RCC 7860 (cell line): ENCODE measurements around the gene STC2.
"Not testable (repeated sequence)": the region's sequence is repeated elsewhere in the genome, so short reads cannot be mapped to it uniquely, and the experiment has no call there.

Source experiments
- DNase-seq: peaks from one replicate; pipeline ENCODE4 v3.0.0-alpha.2; 2015; ENCODE audit warnings: low spot score
- FAIRE-seq: peaks from 2 replicates; lab custom pipeline; 2012; peaks lifted over from hg19 to GRCh38; lab: Jason Lieb, UNC

Gene STC2

DNA sequence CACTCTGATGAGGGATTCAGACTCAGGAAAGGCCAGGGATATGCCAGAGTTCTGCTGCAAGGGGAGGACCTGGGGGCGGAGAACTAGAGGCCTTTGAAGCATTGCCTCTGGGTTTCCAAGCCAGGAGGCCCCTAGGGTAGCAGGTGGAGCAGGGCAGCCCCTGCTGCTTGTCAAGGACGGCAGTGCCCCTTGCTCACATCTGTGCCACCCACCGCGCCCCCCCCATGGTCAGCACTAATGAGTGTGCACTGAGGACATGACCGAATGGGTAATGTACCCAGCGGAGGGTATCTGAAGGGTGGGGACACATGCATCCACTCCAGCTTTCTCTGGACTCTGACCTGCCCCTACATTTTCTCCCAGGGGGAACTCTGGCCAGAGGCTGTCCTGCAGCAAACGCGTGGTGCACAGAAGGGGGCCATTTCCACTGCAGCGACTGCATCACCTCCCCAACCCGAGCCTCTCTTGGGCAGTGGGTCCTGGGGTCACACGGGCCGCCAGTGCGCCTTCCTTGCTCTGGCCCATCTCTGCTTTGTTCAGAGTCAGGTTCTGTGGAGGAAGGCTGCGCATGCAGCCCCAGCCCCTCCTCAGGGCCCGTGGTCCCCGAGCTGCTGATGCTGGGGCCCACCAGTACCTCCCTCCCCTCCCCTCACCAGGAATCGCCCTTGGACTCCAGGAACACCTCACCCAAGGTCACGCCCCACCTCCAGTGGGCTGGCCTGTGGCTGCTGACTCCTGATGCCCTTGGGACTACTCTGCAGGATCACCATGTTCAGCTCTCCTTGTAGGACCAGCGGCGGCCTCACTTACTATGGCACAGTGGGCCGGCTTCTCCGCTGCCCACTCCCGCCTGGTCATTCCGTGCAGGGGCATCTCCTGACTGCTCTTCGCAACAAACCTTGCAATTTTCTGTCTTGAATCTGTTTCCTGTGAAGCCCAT, 31.2 kb downstream of the STC2 start:
- DNase-seq (no peak), FAIRE-seq (no peak)

DNA sequence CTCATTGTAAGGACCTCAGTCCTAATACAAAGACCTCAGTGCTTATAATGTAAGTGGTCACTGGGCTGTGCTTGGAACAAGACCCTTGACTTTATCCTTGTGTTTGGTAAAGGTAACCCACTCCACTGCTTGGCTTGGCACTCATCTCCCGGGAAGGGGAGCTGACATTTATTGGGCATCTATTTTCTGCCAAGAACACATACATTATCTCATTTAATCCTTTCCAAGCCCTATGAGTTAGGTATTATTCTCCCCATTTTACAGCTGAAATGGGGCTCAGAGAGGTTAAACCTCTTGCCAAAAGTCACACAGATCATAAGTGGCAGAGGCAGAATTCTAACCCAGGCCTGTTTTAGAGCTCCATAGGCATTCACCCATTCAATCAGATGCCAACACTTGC, 32.4 kb downstream of the STC2 start:
- FAIRE-seq (no peak), DNase-seq (no peak)

DNA sequence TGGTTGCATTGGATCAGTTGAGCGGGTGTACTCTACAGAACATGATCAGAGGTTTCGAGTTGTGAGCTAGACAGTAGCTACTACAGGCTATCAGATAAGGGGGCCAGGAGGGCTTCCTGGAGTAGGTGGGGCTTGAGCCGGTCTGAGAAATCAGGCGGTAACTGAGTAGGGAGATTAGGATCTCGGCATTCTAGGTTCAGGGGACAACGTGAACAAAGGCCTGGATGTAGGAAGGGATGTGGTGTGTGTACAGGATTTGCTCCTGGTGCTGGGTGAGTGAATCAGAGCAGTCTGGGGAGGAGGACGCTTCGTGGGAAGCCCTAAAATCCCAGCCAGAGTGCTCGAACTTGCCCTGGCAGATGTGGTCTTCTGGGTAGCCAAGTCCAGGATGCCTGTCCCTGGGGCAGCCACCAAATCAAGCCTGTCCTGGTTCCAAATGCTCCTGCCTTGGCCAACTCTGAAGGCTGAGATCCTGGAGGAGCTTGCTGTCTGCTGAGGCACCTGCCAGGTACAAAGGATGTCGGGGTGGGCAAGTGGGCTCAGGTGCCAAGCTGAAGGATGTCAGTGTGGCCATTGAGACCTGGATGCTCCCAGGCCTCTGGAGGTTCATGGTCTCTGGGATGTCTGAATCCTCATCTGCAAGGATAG, 33.4 kb downstream of the STC2 start:
- DNase-seq (no peak), FAIRE-seq (no peak)

DNA sequence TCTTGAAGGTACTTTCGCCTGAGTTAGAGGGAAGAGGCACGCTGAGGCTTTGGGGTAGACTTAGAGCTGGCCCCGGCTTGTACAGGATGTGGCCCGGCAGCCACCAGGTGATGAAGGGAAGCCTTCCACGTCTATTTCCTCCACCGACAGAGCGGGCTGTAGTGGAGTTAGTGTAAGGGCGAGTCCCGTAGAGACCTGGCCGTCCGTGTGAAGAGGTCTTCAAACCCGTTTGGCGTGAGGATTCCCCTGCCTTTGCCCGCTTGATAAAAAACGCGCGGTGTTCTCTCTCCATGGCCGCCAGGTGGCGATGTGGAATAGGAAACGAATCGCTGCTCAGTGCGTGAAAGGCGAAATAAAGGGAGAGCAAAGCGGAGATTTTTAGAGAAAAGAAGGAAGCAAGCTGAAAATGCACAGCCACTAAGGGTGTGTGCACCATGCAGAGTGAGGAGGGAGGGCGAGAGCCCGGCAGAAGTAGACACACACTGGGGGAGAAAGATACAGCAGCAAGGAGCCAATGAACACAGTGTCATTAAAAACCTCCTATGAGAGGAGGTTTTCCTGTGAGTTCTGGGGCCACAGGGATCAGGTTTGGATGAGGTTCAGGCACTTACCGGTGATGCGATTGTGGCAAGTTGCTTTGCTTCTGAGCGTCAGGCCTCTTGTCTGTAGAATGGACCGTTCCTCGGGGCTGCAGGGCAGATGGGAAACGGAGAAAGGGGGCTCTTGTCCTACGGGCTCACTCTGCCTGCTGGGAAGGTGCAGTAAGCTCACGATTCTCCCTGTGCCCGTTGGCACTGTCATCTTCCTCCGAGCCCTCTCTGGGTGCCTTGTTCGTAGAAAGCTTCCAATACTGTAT, 34.2 kb downstream of the STC2 start:
- peak; percentile 4 for FAIRE-seq
- peak; percentile 56 for DNase-seq

DNA sequence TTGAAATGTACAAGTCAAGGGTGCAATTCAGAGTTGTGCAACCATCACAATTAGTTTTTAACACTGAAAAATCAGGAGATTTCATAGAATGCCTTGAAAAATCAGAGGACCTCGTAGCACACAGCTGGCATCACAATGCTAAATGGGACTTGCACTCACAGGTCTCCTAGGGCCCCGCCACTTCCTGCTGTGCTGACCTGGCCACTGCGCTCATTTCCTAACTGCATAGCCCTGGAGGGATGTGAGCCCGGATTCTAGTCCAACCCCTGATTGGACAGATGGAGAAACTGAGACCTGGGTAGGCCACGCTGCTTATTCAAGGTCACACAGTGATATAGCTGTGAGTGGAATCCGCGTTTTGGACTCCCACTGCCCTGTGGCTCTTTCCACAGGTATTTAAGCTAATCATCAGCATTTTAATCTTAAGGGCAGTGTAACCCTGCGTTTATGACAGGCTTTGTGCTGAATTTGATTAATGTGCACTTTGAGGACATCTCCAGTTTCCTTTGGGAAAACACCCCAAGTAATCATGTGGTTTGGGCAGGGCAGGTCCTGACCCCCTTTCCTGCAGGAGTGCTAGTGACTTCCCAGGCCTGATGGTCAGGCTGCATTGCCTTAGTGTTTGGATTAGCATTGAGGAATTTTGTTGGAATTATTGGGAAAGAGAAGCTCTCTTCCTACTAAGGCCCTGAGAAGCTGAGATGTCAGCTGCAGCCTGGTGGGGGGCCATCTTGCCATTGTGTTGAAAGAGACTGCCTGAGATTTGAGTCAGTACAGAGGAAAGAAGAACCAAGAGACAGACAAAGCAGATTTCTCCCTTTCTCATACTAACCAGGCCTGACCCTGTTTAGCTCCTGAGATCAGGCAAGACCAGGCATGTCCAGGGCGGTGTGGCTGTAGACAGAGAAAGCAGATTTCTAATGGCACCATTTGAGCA, 36.2 kb downstream of the STC2 start:
- DNase-seq (no peak), FAIRE-seq (no peak)

DNA sequence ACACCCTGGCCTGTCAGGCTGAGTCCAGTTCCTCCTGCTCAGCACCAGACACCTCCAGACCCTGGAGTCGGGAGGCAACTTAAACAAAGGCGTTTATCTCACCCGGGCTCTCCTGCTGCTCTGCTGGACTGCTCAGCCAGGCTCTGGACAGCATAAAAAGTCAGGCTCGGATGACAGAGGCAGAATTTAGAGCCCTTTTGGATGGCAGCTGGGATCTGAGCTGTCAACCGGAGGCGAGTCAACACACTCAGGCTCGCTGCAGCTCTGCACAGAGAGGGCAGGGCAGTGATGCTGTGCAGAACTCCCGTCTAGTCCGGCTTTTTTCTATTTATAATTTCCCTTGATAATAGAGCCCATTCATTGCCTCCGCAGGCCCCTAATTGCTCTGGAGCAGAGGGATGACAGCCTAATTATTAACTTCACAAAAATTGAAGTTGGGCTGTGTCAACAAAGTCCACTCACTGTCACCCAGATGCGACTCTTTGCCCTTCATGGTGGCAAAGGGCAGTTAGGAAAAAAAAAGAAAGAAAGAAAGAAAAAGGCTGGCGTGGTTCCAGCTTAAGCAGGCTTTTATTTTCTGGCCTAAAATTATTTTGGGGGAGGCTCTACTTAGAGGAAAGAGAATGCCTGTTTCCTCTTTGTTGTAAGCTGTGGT, 37.6 kb downstream of the STC2 start:
- FAIRE-seq (no peak), DNase-seq (no peak)

DNA sequence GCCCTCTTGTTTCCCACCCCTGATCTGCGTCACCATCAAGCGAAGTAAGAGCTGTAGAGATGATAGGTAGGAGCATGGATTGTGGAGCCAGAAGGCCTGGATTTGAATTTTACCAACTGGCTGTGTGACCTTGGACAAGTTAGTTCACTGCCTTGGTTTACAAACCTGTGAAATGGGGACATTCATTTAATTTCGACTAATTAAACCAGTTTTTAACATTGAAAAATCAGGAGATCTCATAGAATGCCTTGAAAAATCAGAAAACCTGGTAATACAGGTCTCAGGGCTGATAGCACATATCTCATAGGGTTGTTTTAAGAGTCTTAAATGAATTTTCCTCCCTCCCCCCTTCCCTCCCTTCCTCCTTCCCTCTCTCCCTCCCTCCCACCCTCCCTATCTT, 38.8 kb downstream of the STC2 start:
- FAIRE-seq = no peak
- DNase-seq = no peak

DNA sequence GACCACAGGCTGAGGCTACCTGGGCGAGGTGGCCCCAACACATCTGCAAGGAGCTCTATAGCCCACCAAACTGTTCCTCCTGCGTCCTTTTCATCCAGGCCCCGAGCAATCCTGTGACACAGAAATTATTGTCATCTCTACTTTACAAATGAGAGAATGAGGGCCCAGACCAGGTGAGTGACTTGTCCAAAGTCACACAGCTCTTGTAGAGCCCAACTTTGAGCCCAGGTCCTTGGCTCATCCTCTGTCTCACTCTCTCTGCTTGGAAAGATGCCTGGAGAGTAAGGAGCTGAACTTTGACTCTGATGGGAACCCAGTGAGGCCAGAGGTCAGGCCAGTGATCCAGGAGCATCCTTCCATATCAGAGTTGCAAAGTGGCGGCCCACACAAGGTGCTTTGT, 39.6 kb downstream of the STC2 start:
- no peak for DNase-seq
- FAIRE-seq = no peak

DNA sequence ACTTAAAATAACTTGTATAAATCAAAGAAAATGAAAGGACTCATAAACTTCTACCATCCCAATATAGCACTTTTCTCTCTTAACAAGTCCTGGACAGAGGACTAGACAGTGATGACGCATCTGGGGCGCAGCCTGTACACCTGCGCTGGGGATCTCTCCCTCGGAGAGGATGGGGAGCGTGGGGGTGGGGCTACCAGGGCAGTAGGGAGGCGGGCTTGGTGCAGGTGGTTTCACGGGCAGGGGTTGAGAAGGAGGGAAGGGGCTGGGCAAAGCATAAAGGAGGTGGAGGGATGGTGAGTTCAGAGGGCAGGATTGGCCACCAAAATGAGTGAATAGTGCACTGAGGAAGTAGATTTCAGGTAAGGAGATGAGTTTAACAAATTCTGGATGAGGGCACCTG, 41.1 kb downstream of the STC2 start:
- FAIRE-seq (no peak), DNase-seq (no peak)

DNA sequence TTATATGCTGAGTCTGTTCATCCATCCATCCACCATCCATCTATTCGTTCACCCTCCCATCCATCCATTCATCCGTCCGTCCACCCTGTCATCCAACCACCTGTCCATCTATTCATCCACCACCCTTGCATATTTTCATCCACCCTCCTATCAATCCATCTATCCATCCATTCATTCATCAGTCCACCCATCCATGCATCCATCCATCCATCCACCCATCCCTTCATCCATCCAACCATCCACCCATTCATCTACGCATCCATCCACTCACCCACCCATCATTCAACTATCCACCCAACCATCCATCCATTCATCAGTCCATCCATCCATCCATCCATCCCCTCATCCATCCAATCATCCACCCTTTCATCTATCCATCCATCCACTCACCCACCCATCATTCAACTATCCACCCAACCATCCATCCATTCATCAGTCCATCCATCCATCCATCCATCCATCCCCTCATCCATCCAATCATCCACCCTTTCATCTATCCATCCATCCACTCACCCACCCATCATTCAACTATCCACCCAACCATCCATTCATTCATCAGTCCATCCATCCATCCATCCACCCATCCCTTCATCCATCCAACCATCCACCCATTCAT, 43.8 kb downstream of the STC2 start:
- FAIRE-seq = not testable (repeated sequence)

DNA sequence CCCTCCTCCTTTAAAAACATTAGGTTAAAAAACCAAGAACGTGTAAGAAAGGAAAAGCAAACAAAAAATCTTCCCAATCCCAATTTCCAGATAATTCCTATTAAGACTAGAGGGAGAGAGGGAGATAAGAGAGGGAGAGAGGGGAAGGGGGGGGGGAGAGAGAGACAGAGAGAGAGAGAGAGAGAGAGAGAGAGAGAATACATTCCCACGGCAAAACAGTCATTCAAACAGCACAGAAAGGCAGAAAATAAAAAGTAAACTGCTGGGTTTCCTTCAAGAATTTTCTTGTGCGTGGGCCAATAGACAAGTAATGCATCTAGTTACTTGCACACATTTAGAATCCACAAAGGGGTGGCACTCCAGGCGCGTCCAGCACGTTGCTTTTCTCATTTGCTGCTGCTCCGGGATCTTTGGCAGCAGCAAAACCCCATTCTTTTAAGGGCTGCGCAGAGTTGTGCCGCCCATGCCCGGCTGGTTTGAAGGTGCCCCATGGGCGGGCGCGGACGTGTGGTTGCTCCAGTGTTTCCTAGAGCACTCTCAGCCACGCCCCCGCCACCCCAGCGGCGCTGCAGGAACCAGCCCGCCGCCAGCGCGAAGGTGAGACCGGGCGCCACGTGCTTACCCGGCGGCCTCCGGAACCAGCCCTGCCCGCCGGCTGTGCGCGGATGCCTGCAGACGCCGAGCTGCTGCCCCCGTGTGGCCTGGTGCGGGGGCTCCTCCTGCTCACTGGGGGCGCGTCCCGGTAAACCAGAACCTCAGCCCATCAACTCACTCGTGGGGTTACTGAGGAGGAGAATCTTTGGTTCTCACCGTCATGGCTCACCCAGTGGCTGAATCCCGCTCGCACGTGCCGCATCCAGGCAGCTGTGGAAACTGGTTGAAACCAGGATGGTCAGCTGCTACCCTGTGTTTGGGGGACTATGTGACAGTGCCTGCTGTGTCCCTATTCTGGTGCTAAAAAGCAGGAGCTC, 44.6 kb downstream of the STC2 start:
- DNase-seq = peak; percentile 31
- no peak for FAIRE-seq

More for the DNA sequence above, 43.8 kb downstream of the STC2 start:
- not testable (repeated sequence) for DNase-seq

DNA sequence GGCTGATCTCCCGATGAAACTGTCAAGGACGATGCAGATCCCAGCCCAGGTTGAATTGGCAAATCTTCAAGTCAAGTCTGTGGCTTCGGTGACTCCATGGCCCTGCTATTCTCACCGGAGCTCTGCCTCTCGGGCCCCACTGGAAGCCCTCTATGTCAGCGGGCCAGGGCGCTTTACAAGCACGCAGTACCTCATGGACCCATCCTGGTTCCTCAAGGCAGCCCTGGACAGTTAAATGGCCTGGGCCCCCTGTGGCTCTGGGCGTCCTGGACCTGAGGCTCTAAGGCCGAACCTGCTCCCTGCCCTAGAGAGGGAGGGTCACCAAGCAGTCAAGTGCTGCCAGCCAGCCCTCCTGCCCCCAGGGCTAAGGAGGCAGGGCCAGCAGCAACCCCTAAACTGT, 45.3 kb downstream of the STC2 start:
- no peak for FAIRE-seq
- no peak for DNase-seq

DNA sequence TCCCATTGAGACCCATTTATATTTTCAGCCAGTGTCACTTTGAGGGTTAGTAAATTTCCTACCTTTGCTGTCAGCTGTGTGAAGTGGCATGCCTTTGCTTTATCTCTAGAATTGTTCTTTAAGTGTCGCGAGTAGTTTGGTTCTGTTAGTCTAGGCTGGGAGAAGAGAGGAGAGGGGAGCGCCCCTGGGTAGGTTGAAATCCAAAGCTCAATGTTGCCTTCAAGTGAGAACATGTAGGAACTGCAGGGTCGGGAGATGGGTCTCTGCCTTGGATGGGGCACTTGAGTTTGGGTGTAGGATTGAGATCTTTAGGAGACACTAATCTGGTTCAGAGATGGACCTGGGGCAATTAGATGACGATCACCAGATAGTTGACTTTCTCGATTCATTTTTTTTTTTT, 46.3 kb downstream of the STC2 start:
- FAIRE-seq (no peak), DNase-seq (no peak)

DNA sequence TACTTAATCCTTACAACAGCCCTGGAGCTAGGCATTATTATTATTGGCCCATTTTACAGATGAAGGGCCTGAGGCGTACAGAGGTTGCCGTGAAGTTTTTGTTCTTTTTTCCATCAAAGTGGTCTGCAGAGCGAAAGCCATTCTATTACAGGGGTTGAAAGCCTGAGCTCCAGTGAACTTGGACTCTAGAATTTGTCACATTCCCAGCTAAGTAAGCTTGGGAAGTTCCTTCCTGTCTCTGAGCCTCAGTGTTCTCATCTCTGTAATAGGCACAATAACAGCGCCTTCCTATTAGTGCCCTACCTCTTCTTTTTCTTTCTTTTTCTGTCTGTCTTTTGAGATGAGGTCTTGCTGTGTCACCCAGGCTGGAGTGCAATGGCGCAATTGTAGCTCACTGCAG, 49.0 kb downstream of the STC2 start:
- FAIRE-seq (no peak), DNase-seq (no peak)

DNA sequence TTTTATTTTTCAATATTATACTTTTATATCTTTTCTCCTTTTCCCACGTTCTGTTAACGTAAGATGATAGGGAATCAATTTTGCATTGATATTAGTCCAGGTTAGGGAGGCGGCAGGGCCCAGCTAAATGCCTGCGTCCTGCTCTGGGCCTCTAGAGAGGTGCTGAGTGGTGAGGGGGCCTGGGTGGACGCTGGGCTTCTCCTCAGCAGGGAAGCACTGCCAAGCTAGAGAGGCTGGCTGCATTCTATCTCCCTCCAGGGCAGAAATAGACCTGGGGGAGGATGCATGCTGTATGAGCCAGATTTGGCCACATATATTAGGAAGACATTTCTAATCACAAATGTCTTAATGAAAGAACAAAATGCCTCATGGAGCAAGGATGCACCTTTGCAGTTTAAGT, 49.6 kb downstream of the STC2 start:
- FAIRE-seq = no peak

DNA sequence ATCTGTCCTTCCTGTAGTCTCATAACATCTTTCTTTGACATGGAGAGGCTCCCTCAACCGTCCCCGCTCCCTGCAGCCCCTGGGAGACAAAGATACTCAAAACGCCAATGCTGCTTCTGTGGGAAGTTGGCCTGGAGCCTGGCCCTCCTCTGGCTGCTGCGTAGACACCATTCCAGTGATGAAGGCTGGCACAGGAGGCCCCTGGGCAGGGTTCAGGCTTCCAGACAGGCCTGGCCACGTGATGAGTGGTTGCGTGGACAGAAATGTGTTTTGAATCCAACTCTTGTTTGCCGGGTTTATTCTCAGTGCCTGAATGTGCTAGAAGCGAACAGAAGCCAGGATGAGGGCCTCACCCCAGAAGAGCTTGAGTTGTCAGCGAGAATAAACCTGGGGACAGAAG, 50.0 kb downstream of the STC2 start:
- FAIRE-seq (no peak), DNase-seq (no peak)

More for the DNA sequence above, 49.6 kb downstream of the STC2 start:
- no peak for DNase-seq

DNA sequence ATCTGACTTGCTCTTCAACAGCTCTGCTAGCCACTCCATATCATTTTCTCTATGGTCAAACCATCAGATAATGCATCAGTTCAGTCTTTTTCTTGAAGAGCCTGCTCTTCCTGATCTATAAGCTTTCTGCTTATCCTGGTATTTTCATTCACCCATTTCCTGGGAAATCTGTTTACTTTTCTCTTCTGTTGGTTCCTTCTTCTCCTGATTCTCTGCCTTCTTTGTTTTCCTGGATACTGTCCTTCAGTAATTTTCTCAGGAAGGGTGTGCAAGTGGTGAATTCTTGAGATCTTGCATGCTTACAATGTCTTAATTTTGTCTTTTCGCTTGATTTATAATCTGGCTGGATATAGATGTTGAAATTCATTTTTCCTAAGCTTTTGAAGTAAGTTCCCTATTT, 53.4 kb downstream of the STC2 start:
- DNase-seq (no peak), FAIRE-seq (no peak)

DNA sequence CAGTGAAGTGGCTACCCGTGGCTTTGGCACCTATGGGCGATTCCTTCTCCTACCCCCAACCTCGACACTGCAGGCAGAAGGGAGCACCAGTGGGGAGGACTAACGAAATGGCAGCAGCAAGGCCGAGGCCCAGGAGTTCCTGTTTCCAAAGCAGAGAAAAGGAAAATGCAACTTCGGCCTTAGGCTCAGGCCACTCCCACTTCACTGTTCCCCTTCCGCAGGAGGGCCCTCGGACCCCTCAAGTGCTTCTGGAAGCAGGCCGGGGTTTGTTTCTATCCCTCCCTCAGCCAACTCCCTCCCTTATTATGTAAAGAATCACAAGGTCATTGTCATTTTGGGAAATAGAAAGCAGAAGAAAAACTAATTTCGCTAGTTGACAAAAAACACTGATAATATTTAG, 56.8 kb downstream of the STC2 start:
- DNase-seq (no peak), FAIRE-seq (no peak)
